NB4 (cell line): Measurements from ENCODE around the gene C1QL2.

Experiments
- DNase-seq: peaks from one replicate; pipeline ENCODE4 v3.0.0; 2010; ENCODE audit warnings: low read depth
- H3K4me3 ChIP-seq: one replicate; pipeline ENCODE4 v1.5.1; 2011; ENCODE audit warnings: mild to moderate bottlenecking, low read depth, low read length, moderate library complexity
- CTCF ChIP-seq: IDR thresholded peaks from one replicate; pipeline ENCODE4 v1.5.1; 2012; ENCODE audit warnings: low read depth, low read length
- MAX ChIP-seq: IDR thresholded peaks from 2 replicates; pipeline ENCODE4 v1.6.1; 2011; ENCODE audit warnings: low read depth, low read length
- MYC ChIP-seq: IDR thresholded peaks from 2 replicates; pipeline ENCODE4 v1.6.1; 2011; ENCODE audit warnings: low read depth, low read length
- POLR2A ChIP-seq: IDR thresholded peaks from 2 replicates; pipeline ENCODE4 v1.6.1; 2011; ENCODE audit warnings: mild to moderate bottlenecking; ENCODE audit not compliant: insufficient read length; ENCODE audit errors: extremely low read depth

The C1QL2 gene

DNA sequence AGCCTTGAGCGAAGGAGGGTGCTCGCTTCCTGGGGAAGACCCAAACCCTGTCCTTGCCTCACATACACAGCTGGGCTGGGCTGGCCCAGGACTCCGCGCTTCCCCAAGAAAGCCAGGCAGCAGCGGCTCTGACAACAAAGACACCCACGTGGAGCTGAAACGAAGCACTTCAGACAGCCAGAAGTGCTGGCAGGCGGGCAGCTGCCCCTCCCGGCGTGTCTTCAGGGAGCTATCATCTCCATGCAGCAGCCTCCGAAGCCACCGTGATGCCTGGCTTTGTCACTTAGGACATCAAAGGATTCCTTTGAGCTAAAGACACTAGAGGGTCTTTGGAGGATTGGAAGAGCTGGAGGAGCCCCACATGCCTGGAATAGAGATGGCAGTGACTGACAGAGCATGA is 35.2 kb downstream of the C1QL2 start:
- no peak for TF ChIP-seq MYC
- no peak for TF ChIP-seq MAX
- no peak for TF ChIP-seq POLR2A
- no peak for TF ChIP-seq CTCF
- DNase-seq: no peak
- H3K4me3 ChIP-seq: no peak overlapping the region

DNA sequence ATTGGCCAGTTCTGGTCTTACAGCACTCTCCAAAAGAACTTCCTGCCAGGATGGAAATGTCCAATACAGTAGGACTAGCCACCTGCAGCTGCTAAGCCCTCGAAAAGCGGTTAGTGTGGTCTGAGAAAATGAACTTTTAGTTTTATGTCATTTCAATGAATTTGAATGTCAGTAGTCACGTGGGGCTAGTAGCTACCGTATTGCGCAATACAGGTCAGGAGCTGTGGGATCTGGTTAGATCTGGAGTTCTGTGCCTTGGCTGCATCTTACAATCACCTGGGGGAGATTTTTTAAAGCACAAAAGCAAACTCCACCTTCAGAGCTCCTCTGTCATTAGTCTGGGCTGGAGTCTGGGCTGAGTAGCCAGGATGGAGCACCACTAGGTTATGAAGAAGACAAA is 35.9 kb downstream of the C1QL2 start:
- no peak for TF ChIP-seq CTCF
- no peak for TF ChIP-seq POLR2A
- TF ChIP-seq MYC: no peak
- no peak for TF ChIP-seq MAX
- DNase-seq: no peak
- no peak overlapping the region for H3K4me3 ChIP-seq

- no peak overlapping the region for H3K4me3 ChIP-seq
- no peak for DNase-seq
- TF ChIP-seq CTCF (no peak), MAX (no peak), POLR2A (no peak), MYC (no peak)
Observed at GRCh38 chr2:119119999-119120756, 38.4 kb downstream of the C1QL2 start.

- no peak for DNase-seq
Observed at GRCh38 chr2:119119076-119119785, 39.3 kb downstream of the C1QL2 start.

More at GRCh38 chr2:119119076-119119785, 39.3 kb downstream of the C1QL2 start:
- H3K4me3 ChIP-seq: no peak overlapping the region
- TF ChIP-seq CTCF (no peak), MYC (no peak), POLR2A (no peak), MAX (no peak)
